ENCODE measurements around the gene ABLIM1. TPM values are rescaled to one million over a fixed set of nuclear protein-coding genes. Genes with fewer than 3 reads are reported as not detected.

Gene ABLIM1
- total RNA-seq, 4 donors from 2014 or later: 75.2 to 172 (median 110) TPM

DNA sequence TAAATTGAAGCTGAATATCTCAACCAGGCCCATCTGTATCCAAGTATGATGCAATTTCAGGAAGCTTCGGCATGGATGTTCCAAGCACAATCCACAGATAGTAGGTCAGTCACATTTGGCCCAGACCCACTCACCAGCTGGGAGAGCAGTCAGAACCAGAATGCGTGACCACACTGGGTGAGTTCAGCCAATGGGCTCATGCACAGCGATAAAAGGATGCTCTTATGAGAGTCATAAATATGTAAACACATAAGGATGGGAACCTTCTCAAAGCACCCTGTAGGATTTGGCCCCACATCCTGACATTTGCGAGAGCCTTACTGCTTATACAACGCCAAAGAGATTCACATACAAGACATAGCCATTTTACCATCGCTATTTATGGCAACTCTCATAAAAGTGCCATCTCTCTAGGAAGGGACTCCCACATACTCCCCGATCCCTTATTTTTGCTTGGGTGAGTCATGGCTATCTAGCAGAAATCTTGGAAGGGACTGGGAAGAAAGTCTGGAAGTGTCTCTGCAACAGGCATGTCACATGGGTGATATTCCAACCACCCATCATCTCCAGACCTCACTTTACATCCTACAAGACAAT lies 256.8 kb downstream of the ABLIM1 start:
- peak; percentile 84 for ATAC-seq
- TF ChIP-seq POLR2AphosphoS5 (IDR thresholded peaks at IDR 0.05) (peak; percentile 71), POLR2A (IDR thresholded peaks at IDR 0.05) (no peak), EP300 (IDR thresholded peaks at IDR 0.05) (no peak)
- TF ChIP-seq, protein P1, sequence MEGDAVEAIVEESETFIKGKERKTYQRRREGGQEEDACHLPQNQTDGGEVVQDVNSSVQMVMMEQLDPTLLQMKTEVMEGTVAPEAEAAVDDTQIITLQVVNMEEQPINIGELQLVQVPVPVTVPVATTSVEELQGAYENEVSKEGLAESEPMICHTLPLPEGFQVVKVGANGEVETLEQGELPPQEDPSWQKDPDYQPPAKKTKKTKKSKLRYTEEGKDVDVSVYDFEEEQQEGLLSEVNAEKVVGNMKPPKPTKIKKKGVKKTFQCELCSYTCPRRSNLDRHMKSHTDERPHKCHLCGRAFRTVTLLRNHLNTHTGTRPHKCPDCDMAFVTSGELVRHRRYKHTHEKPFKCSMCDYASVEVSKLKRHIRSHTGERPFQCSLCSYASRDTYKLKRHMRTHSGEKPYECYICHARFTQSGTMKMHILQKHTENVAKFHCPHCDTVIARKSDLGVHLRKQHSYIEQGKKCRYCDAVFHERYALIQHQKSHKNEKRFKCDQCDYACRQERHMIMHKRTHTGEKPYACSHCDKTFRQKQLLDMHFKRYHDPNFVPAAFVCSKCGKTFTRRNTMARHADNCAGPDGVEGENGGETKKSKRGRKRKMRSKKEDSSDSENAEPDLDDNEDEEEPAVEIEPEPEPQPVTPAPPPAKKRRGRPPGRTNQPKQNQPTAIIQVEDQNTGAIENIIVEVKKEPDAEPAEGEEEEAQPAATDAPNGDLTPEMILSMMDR (IDR thresholded peaks at IDR 0.05): no peak
- Histone ChIP-seq H3K4me3 (no peak overlapping the region), H3K9me3 (no peaks in the 10 kb centered on the region), H3K27ac (peak overlapping the region in 3 of 4 donors; percentile 65 to 82 (median 77)), H3K27me3 (peaks cover 26% of the 10 kb centered on the region), H3K36me3 (no peaks in the 10 kb centered on the region), H3K4me1 (peaks cover 0 to 88% (median 10%) of the 10 kb centered on the region in 3 donors)
- 31 to 48% methylated on average over 2 to 7 of the region's 7 CpGs for WGBS, 2 donors (ENCODE audit: low coverage in 1 of 2)

DNA sequence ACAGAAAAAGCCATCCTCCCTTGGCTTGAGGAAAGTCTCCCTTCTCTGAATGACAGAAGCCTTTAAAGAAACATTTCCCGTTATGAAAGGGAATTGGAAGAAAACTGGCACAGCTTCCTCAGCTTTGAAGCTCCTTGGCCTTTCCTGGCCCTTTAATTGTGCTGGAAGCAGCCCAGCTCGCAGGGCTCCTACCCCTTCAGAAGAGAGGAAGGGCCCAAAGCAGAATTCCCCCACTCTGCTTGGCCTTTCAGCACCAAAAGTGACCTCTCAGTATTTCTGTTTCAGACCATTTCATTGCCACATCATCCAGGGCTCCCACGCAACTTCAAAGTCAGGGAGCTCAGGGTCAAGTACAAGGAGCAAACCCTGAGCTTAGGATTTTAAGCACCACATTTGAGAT lies 258.0 kb downstream of the ABLIM1 start:
- H3K27ac ChIP-seq: peak overlapping the region in 3 of 4 donors; percentile 65 to 82 (median 77)
- H3K9me3 ChIP-seq: no peaks in the 10 kb centered on the region
- ATAC-seq: no peak
- H3K36me3 ChIP-seq: no peaks in the 10 kb centered on the region
- peaks cover 0 to 92% (median 10%) of the 10 kb centered on the region in 3 donors for H3K4me1 ChIP-seq
- WGBS, 2 donors (ENCODE audit: low coverage in 1 of 2): 52% methylated on average over 2 of the region's 3 CpGs; no CpG with 5 or more reads in 1 of the 2 donors
- peaks cover 24% of the 10 kb centered on the region for H3K27me3 ChIP-seq
- H3K4me3 ChIP-seq: no peak overlapping the region
- TF ChIP-seq POLR2AphosphoS5 (IDR thresholded peaks at IDR 0.05) (no peak), POLR2A (IDR thresholded peaks at IDR 0.05) (no peak), EP300 (IDR thresholded peaks at IDR 0.05) (no peak)
- TF ChIP-seq, protein P1 (IDR thresholded peaks at IDR 0.05): no peak

GRCh38 chr10:114399576-114399975 lies 258.5 kb downstream of the ABLIM1 start:
- no peak overlapping the region for H3K4me3 ChIP-seq
- peaks cover 19% of the 10 kb centered on the region for H3K27me3 ChIP-seq
- H3K36me3 ChIP-seq: no peaks in the 10 kb centered on the region
- peaks cover 0 to 87% (median 10%) of the 10 kb centered on the region in 3 donors for H3K4me1 ChIP-seq
- TF ChIP-seq EP300 (IDR thresholded peaks at IDR 0.05) (no peak), POLR2A (IDR thresholded peaks at IDR 0.05) (no peak), POLR2AphosphoS5 (IDR thresholded peaks at IDR 0.05) (no peak)
- TF ChIP-seq, protein P1 (IDR thresholded peaks at IDR 0.05): no peak
- WGBS, 2 donors (ENCODE audit: low coverage in 1 of 2): 78 to 87% methylated on average over 4 to 6 of the region's 6 CpGs
- peak overlapping the region in 3 of 4 donors; percentile 56 to 82 (median 77) for H3K27ac ChIP-seq
- H3K9me3 ChIP-seq: no peaks in the 10 kb centered on the region
- no peak for ATAC-seq

DNA sequence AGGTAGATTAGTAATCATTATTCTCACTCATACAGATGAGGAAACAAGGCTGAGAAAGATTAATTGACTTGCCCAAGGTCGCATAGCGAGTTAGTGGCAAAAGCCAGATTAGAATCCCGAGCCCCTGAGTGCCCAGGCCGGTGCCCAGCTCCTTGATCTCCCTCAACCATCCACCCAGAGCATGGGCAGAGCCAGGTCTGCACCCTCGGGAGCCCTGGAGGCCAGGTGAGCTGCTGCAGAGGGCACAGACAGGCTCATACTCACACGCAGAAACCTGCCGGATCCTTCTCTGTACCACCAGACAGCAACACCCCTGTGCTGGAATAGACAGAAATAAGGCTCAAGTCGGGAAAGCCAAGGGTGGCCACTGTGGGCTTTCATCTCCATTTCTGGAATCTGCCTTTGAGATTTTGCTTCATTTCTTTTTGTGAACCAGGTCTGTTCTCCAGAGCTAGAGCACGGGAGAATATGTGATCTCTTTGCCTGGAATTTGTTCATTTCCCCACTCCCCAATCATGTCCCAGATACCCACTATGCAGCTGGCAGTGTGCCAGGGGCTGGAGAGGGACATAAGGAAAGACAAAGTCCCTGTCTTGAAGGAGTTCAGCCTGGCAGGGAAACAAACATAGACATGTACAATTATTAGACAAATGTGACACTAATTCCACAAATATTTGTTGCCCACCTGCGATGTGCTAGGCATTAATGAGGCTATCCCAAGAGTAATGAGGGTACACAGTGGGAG lies 259.3 kb downstream of the ABLIM1 start:
- WGBS, 2 donors (ENCODE audit: low coverage in 1 of 2): 66 to 85% methylated on average over 2 to 9 of the region's 10 CpGs

More for the DNA sequence above, 259.3 kb downstream of the ABLIM1 start:
- H3K27ac ChIP-seq: peak overlapping the region in 3 of 4 donors; percentile 56 to 82 (median 77)
- H3K4me1 ChIP-seq: peaks cover 0 to 88% (median 7%) of the 10 kb centered on the region in 3 donors
- H3K4me3 ChIP-seq: no peak overlapping the region
- peaks cover 11% of the 10 kb centered on the region for H3K27me3 ChIP-seq
- ATAC-seq: no peak
- H3K9me3 ChIP-seq: no peaks in the 10 kb centered on the region
- no peaks in the 10 kb centered on the region for H3K36me3 ChIP-seq
- no peak for TF ChIP-seq POLR2A (IDR thresholded peaks at IDR 0.05)
- TF ChIP-seq, protein P1 (IDR thresholded peaks at IDR 0.05): no peak
- no peak for TF ChIP-seq POLR2AphosphoS5 (IDR thresholded peaks at IDR 0.05)
- no peak for TF ChIP-seq EP300 (IDR thresholded peaks at IDR 0.05)
